ENCODE results near the gene LENEP.

Gene LENEP

DNA sequence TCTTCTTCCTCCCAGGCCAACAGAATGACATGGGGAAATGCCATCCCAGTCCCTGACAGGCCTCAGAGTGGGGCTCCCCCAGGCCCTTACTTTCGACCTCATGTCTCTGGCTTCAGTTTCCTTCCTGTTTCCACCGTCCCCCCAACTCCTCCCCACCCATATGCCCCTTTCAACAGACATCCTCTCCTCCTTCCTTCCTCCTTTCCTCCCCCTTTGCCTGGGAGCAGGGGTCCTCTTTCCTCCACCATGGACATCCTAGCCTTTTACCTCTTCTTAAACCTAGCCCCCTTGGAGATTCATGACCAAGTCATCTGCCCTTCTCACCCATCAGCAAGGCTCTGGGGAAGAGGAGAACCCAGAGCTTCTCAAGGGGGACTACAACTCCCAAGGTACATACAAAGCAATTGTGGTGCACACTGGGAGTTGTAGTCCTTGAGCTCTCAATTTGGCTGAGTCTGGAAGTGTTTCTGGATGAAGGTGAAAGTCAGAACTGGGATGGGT is 13.3 kb downstream of the LENEP start:
- H3K4me3 ChIP-seq (ENCODE audit: low read depth, low read length): no peak overlapping the region
- TF ChIP-seq, protein P1, sequence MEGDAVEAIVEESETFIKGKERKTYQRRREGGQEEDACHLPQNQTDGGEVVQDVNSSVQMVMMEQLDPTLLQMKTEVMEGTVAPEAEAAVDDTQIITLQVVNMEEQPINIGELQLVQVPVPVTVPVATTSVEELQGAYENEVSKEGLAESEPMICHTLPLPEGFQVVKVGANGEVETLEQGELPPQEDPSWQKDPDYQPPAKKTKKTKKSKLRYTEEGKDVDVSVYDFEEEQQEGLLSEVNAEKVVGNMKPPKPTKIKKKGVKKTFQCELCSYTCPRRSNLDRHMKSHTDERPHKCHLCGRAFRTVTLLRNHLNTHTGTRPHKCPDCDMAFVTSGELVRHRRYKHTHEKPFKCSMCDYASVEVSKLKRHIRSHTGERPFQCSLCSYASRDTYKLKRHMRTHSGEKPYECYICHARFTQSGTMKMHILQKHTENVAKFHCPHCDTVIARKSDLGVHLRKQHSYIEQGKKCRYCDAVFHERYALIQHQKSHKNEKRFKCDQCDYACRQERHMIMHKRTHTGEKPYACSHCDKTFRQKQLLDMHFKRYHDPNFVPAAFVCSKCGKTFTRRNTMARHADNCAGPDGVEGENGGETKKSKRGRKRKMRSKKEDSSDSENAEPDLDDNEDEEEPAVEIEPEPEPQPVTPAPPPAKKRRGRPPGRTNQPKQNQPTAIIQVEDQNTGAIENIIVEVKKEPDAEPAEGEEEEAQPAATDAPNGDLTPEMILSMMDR (IDR thresholded peaks at IDR 0.05; ENCODE audit: low read depth, low read length): no peak

DNA sequence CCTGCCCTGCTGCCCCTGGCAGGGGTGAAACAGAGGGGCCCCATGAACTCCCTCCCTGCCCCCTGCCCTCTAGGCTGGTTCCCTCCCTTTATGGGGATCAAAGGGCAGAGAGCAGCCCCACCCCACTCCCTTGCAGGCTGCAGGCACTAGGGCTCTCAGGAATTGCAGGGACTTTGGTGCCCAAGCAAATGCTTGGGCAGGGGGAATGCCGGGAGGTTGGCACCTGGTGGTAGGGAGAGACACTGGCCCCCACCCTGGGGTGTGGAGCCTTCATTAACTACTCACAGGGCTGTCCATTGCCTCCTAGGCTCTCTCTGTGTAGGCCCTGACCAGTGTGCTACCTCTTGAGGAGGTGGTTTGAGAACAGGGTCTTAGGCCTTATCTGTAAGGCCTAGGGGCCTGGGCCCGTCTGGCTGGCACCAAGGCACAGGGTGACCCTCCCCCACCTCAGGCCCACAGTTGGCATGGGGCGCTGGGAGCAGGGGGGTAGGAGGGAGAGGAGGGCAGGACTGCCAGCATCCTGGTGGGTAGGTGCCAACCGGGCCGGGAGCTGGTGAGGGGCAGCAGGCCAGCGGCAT is 14.0 kb downstream of the LENEP start:
- TF ChIP-seq, protein P1 (IDR thresholded peaks at IDR 0.05; ENCODE audit: low read depth, low read length): no peak
- H3K4me3 ChIP-seq (ENCODE audit: low read depth, low read length): no peak overlapping the region

DNA sequence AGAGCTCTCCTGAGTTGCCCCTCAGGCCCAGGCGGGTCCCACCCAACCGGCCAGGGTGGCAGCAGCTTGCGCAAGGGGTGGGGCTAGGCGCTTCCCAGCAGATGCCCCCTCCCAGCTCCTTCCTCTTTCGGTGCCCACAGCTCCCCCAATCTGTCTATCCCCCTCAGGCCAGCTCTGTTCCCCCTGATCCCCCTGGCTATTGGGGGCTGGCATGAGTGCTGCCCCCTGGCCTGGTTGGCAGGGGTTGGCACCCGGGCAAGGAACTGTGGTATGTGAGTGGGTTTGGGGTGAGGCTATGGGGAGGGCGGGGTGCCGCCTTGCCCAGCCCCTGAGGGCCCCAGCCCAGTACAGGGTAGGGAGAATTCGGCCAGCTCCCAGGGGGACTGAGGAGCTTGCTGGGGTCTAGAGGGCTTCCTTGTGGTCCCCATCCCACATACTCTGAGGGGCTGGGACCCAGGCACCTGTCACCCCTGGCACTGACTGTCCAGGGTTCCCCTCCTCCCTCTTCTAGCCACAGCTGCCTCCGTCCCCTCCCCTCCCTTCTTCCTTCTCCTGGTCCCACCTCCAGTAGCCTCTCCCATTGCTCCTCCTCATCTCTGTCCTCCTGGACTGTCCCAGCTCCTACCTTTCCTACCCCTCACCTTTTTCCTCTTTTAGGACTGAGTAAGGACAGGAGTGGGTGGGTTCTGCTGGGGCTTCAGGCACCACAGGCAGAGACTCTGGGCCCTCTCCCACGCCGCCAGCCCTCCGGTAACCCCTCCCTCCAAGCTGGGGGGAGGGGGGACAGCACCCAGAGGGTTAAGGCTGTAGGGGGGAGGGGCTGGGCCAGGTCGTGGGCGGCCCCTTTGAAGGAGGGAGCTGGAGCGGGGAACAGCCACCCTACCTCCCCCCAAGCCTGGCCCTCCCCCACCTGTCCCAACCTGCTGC is 14.9 kb downstream of the LENEP start:
- H3K4me3 ChIP-seq (ENCODE audit: low read depth, low read length): no peak overlapping the region
- TF ChIP-seq, protein P1 (IDR thresholded peaks at IDR 0.05; ENCODE audit: low read depth, low read length): no peak

DNA sequence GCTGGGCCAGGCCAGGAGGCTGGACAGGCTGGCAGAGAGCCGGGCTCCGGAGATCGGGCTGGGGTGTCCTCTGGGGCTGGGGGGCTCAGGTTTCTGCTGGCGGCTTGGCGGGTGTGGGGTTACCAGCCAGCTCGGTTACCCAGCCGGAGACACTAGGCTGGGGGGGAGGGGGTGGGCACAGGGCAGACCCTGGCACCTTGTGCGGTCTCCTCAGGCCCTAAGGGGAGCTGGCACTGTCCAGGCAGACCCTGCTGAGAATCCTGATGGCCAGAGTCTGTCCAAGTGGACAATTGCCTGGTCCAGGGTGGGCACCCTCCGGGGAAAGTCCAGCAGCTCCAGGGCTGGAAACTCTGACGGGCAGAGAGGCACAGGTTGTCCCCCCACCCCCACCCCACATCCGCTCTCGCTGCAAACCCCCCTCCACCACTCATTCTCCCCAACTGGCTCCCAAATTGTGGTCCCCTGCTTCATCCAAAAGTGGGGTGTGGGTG is 15.9 kb downstream of the LENEP start:
- TF ChIP-seq, protein P1 (IDR thresholded peaks at IDR 0.05; ENCODE audit: low read depth, low read length): no peak
- H3K4me3 ChIP-seq (ENCODE audit: low read depth, low read length): no peak overlapping the region

DNA sequence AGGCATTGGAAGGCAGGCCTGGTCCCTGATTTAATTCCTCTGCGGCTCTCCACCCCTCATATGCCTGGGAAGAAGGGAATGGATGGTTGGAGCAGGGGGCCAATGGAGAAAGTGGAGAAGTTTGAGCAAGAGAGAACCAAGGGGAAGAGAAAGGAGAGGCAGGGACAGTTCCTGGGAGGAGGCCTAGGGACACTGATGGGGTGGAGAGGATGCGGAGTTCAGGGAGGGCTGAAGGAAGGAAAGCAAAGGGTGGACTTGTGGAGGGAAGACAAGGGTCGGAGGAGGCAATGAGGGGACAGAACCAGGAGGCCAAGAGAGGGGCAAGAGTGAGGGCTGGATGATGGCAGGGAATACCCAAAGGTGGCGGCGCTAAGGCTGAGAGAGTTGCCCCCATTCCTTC is 16.4 kb downstream of the LENEP start:
- TF ChIP-seq, protein P1 (IDR thresholded peaks at IDR 0.05; ENCODE audit: low read depth, low read length): no peak
- H3K4me3 ChIP-seq (ENCODE audit: low read depth, low read length): no peak overlapping the region

DNA sequence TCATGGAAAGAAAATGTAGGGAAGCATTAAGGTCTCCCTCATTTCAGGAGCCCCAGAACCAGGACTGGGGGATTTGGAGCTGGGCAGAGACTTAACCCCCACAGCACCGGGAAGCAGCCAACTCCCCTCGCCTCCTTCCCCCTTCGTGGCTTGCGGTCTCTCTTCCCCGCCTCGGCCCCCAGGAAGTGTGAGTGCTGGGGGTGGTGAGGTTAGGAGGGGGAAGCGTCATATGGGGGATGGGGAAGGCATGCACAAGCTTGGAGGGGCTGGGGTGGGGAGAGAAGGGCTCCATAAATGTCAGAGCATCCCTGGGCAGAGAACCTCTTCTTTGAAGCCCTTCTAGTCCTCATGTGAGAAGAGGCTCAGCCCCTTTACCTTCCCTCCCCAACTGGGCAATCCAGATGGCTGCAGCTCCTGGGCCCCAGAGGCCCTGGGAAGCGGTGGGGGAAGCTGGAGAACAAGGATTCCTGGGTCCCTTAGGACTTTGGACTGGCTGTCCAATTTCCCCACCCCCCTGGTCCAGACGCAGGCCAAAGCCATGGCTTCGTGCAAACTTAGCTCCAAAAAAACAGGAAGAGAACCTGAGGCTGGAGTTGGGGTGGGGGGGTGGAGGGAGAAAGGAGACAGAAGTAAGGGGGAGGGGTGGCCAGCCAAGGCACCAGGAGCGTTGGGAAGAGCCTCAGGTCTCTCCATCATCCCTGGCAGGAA is 17.0 kb downstream of the LENEP start:
- no peak overlapping the region for H3K4me3 ChIP-seq (ENCODE audit: low read depth, low read length)
- TF ChIP-seq, protein P1 (IDR thresholded peaks at IDR 0.05; ENCODE audit: low read depth, low read length): no peak

All from WI38 (cell line).